ENCODE data around the gene FAM20C.
"Not testable (repeated sequence)": the region's sequence is repeated elsewhere in the genome, so short reads cannot be mapped to it uniquely, and the experiment has no call there.

Gene FAM20C

DNA sequence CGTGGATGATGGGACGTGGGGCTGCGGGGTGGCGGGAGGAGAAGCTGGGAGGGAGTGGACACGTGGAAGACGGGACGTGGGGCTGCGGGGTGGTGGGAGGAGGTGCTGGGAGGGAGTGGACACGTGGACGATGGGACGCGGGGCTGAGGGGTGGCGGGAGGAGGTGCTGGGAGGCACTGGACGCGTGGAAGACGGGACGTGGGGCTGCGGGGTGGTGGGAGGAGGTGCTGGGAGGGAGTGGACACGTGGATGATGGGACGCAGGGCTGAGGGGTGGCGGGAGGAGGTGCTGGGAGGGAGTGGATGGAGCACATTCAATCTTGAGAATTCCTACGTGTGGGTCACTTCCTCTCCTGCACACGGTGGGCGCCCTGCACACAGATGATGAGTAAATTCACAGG, 104.8 kb downstream of the FAM20C start:
- not testable (repeated sequence) for DNase-seq

DNA sequence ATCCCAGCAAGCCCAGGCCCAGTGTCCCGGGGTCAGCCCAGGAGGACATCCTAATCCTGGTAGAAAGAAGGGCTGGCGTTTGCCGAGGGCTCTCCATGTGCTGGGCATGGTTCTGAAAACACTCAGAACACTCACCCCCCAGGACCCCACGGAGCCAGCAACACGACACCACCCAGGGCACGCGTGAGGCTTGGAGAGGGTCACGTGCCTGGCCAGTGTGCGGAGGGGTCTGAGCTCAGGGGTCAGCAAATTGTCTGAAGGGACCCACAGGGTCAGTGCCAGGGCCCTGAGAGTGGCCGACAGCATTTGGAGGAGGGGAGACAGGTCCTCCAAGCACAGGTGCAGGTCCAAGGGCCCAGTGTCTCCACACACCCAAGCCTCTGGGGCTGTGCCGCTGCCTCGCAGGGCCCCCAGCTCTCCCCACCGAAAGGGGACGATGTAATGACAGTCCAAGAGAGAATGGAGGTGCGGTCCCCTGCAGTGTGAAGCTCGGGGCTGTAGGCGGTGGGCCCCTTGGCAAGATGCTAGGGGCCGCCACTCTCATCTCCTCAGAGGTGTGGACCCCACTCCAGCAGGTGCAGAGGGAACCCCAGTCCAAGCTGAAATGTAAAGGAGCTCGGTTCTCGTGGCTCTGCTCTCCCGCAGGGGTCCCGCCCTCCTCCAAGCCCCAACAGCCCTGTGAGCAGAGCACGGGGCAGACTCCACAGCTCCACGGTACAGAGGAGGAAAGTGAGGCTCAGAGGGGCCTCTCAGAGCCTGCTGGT, 105.4 kb downstream of the FAM20C start:
- no peak for DNase-seq

GRCh38 chr7:298375-298702, 106.0 kb downstream of the FAM20C start:
- no peak for DNase-seq

GRCh38 chr7:298743-299142, 106.4 kb downstream of the FAM20C start:
- no peak for DNase-seq

DNA sequence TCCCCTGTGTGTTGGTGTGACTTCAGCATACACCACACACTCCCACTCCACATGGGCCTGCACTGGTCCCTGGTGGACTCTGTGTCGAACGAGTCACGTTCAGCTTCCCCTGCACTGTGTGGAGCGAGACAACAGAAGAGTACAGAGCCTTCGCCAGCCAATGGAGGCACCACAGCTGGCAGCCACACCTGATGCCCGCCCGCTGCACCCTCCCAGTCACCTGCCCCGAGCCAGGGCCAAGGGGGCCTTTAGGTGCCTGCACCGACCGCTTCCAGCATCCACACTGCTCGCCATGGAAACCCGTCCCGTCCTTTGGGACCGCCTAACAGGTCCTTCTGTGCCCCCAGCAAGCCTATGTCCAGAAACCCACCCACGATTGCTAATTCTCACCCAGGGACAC, 106.8 kb downstream of the FAM20C start:
- DNase-seq, result no peak

- DNase-seq, result no peak
These were observed 107.3 kb downstream of the FAM20C start for GRCh38 chr7:299628-300027.

- DNase-seq, result no peak
These were observed 107.7 kb downstream of the FAM20C start for GRCh38 chr7:300048-300447.

DNA sequence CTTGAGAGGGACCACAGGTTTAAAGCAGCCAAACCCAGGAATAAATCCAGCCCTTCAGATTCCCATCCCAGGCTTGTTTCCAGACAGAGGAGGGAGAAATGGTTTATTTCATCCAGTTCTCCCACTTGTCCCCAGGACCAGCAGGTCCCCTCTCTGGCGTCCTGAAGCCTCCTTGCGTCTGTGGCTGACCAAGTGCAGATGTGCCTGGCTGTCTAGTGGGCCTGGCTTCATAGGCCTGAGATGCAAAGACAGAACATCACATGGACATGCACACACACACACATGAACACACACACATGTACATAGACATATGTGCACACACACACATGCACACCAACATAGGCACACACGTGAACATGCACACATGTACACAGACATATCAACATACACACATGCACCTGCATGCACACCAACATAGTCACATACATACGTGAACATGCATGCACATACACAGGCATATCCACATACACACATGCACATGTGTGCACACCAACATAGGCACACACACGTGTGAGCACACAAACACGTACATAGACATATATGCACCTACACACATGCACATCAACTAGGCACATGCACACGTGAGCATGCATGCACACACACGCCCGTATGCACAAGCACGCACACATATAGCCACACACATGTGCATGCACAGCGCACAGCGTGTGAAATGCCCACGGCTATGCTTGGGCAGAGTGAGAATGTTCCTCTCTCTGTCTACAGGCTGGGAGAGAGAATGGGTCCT, 108.3 kb downstream of the FAM20C start:
- no peak for DNase-seq

DNA sequence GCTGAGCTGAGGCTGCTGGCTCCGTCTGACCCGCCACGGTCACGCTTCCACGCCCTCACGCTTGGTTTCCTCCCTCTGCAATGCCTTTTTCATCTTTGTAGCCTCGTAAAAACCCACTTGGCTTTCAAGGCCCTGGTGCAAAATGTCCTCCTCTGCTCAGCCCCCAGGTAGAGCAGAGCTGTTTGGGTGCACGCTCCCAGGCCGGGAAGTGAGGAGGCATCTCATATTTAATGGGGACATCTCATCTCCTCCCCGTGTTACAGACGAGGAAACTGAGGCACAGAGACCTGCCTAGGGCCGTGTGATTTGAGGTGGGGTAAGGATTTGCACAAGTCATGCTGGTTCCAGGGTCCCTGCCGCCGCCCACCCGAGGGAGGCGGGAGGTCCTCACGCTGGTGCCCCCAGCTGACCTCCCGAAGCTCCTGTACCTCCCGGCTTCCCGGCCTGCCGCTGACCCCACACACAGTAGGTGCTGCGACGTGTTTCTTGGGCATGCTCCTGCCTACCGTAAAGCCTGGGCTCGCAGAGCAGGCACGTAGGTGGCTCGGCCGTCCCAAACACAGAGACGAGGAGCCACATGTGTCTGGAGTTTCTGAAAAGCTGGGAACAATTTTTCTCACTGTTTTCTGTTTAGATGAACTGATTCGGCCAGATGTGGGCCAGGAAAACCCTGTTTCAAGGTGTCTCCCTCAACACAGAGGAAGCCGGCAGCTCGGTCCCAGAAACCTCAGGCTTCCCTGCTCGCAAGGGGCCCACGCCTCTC, 109.1 kb downstream of the FAM20C start:
- no peak for DNase-seq

GRCh38 chr7:302054-302992, 110.0 kb downstream of the FAM20C start:
- DNase-seq, result no peak

DNA sequence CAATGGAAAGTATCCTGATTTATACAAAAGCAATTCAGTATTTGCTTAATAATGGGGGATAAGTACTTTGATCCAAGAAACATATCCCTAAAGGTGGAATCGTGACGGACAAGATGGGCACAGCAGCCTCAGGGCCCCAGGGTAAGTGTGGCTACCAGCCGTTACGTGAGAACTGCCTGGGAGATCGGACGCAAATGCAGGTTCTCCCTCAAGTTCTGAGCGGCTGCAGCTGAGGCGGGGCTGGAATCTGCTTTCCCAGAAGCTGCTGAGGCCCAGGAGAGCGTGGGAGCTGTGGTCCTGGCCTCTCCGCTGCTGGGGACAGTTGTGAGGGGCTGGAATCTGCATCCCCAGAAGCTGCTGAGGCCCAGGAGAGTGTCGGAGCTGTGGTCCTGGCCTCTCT, 111.1 kb downstream of the FAM20C start:
- no peak for DNase-seq

DNA sequence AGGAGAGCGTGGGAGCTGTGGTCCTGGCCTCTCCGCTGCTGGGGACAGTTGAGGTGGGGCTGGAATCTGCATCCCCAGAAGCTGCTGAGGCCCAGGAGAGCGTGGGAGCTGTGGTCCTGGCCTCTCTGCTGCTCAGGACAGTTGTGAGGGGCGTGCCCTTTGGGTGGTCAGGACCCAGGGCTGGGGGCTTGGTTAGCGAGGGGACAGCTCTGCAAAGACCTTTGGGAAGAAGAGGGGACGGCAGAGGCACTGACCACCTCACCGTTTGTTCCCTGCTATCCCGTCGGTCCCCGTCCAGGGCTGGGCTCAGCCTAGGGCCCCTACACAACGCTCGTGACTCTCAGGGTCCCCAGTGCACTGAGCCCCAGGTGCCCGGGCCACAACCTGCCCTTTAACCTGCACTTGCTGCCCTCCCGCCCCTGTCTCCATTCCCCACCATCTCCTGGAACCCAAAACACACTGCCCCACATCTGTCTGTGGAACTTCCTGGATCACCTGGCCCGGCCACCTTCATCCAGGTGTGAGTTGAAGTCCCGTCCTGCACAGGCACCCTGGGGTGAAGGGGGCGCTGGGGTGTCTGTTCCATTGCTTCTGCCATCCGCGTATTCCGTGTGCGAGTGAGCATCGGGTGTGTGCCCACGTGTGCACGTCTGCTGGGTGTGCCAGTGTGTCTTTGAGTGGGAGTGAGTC, 111.7 kb downstream of the FAM20C start:
- no peak for DNase-seq

DNA sequence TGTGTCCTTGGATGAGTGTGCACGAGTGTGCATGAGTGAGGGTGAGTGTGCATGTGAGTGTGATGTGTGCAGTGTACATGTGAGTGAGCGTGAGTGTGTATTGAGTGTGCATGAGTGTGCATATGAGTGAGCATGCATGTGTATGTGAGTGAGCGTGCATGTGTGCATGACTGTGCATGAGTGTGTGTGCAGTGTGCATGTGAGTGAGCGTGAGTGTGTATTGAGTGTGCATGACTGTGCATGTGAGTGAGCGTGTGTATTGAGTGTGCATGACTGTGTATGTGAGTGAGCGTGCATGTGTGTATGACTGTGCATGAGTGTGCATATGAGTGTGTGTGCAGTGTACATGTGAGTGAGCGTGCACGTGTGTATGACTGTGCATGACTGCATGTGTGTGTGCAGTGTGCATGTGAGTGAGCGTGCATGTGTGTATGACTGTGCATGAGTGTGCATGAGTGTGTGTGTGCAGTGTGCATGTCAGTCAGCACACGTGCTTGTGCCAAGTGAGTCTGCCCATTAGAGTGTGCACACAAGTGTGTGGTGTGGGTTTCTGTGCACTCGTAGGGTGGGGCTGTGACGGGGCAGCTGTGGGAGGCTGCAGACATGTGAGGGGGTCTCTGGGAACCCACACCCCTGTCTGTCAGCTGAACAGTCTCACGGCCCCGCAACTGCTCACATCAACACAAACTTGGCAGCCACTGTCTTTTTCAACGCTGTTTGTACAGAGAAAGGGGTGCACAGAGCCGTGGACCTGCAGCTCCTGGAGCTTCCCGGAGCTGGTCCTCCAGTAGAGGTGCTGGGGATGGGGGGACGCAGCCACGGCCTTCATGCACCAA, 112.4 kb downstream of the FAM20C start:
- no peak for DNase-seq

- no peak for DNase-seq
These were observed 113.2 kb downstream of the FAM20C start for GRCh38 chr7:305410-306151.

DNA sequence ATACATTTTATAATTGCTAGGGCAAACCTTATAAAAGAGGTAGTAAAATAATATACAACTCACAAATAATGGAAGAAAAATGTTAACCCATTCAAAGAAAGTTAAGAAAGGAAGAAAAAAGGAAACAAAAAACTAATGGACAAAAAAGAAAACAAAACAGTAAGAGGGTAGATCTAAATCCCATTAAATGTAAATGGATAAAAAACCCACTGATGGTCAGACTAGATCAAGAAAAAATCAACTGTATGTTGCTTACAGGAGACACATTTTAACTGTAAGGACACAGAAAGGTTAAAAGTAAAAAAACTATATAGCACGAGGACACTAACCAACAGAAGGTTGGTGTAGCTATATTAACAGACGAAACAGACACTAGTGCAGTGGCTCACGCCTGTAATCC, 115.6 kb downstream of the FAM20C start:
- DNase-seq, result no peak

GRCh38 chr7:309586-310228, 117.3 kb downstream of the FAM20C start:
- no peak for DNase-seq

Measured in CD4-positive, alpha-beta T cell treated with Interleukin-4 for 4 hours (primary cell).